ENCODE measurements around the gene RXFP4. TPM values are rescaled to one million over a fixed set of nuclear protein-coding genes. Genes with fewer than 3 reads are reported as not detected.

Gene RXFP4
- total and polyA plus RNA-seq, 2 of the 13 experiments (the other 11 are each of a cell fraction or from before 2014, with no cell fraction given), result 0.38 to 1.4 TPM

DNA sequence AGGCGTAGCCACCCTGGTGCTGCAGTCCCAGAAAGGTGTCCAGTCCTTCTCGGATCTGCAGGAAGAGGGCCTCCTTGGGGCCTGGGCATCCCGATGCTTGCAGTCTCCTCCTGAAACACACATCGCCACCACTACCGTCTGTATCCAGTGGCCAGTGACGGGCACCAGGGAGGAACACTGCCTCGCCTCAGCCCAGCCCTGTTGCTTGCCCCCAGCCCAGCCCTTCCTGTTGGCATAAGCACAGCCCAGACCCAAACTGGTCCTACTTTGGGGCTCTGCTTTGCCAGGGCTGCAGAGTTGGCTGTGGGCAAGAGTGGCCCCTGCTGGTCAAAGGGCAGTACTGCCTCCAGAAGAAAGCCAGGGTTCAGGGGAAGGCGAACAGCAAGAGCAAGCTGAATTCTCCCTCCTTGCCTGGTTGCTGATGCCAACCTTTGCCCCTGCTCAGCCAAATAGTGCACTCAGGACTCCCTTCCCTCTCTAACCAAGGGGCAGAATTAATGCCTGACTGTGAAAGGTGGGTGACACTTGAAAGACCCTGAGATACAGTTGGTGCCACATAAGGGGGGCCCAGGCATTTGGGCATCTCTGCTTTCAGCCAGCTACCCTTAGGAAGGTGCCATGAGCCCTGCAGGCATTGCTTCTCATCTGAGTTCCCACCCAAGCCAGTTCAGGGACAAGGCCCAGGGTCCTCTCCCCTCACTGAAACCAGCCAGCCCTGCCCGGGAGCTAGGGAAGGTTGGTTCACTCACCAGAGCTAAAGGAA lies 48.0 kb downstream of the RXFP4 start (continued):
- TF ChIP-seq ZNF552 (CRISPR knock-in tag; IDR thresholded peaks at IDR 0.05; ENCODE audit: borderline replicate concordance), result 0 out of 2 replicates have a peak, but pooled peaks have one; percentile 50
- peak; percentile 98 for TF ChIP-seq STAG1 (CRISPR knock-in tag; IDR thresholded peaks at IDR 0.05)
- 0 out of 2 replicates have a peak, but pooled peaks have one; percentile 50 for TF ChIP-seq TGIF2 (CRISPR knock-in tag; IDR thresholded peaks at IDR 0.05)
- TF ChIP-seq AGO1 (IDR thresholded peaks at IDR 0.05; ENCODE audit: low read depth, low read length, poor library complexity, severe bottlenecking), result peak; percentile 52
- TF ChIP-seq ZBTB20 (CRISPR knock-in tag; IDR thresholded peaks at IDR 0.05; ENCODE audit: borderline replicate concordance, low read depth), result no peak
- 0 out of 2 replicates have a peak, but pooled peaks have one; percentile 13 for TF ChIP-seq TMF1 (CRISPR knock-in tag; IDR thresholded peaks at IDR 0.05; ENCODE audit: low read depth)
- TF ChIP-seq, protein P1, sequence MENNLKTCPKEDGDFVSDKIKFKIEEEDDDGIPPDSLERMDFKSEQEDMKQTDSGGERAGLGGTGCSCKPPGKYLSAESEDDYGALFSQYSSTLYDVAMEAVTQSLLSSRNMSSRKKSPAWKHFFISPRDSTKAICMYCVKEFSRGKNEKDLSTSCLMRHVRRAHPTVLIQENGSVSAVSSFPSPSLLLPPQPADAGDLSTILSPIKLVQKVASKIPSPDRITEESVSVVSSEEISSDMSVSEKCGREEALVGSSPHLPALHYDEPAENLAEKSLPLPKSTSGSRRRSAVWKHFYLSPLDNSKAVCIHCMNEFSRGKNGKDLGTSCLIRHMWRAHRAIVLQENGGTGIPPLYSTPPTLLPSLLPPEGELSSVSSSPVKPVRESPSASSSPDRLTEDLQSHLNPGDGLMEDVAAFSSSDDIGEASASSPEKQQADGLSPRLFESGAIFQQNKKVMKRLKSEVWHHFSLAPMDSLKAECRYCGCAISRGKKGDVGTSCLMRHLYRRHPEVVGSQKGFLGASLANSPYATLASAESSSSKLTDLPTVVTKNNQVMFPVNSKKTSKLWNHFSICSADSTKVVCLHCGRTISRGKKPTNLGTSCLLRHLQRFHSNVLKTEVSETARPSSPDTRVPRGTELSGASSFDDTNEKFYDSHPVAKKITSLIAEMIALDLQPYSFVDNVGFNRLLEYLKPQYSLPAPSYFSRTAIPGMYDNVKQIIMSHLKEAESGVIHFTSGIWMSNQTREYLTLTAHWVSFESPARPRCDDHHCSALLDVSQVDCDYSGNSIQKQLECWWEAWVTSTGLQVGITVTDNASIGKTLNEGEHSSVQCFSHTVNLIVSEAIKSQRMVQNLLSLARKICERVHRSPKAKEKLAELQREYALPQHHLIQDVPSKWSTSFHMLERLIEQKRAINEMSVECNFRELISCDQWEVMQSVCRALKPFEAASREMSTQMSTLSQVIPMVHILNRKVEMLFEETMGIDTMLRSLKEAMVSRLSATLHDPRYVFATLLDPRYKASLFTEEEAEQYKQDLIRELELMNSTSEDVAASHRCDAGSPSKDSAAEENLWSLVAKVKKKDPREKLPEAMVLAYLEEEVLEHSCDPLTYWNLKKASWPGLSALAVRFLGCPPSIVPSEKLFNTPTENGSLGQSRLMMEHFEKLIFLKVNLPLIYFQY (CRISPR knock-in tag; IDR thresholded peaks at IDR 0.05; ENCODE audit: borderline replicate concordance), result peak; percentile 79; the same call in 1 of the 2 replicates
- TF ChIP-seq, protein P2, sequence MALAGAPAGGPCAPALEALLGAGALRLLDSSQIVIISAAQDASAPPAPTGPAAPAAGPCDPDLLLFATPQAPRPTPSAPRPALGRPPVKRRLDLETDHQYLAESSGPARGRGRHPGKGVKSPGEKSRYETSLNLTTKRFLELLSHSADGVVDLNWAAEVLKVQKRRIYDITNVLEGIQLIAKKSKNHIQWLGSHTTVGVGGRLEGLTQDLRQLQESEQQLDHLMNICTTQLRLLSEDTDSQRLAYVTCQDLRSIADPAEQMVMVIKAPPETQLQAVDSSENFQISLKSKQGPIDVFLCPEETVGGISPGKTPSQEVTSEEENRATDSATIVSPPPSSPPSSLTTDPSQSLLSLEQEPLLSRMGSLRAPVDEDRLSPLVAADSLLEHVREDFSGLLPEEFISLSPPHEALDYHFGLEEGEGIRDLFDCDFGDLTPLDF (CRISPR knock-in tag; IDR thresholded peaks at IDR 0.05), result no peak
- 0 out of 2 replicates have a peak, but pooled peaks have one; percentile 22 for TF ChIP-seq ZNF614 (CRISPR knock-in tag; IDR thresholded peaks at IDR 0.05; ENCODE audit: borderline replicate concordance)
- no peak for TF ChIP-seq ARID2 (CRISPR knock-in tag; IDR thresholded peaks at IDR 0.05; ENCODE audit: borderline replicate concordance)
- TF ChIP-seq, protein P3, sequence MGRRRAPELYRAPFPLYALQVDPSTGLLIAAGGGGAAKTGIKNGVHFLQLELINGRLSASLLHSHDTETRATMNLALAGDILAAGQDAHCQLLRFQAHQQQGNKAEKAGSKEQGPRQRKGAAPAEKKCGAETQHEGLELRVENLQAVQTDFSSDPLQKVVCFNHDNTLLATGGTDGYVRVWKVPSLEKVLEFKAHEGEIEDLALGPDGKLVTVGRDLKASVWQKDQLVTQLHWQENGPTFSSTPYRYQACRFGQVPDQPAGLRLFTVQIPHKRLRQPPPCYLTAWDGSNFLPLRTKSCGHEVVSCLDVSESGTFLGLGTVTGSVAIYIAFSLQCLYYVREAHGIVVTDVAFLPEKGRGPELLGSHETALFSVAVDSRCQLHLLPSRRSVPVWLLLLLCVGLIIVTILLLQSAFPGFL (CRISPR knock-in tag; IDR thresholded peaks at IDR 0.05), result no peak
- peak; percentile 34; the same call in 1 of the 2 replicates for TF ChIP-seq ZNF337 (CRISPR knock-in tag; IDR thresholded peaks at IDR 0.05; ENCODE audit: borderline replicate concordance, low read depth)
- TF ChIP-seq ZNF572 (CRISPR knock-in tag; IDR thresholded peaks at IDR 0.05), result peak; percentile 65; the same call in 1 of the 2 replicates

Data from HepG2 (cell line).